Stomach (tissue), 4 donors: ENCODE data around the gene BRD2.

ENCODE experiments used
- POLR2A ChIP-seq, 4 donors: fragments of 450-650 bp; IDR thresholded peaks; one replicate each; pipeline ENCODE4 v1.6.1; 2016; ENCODE audit warnings: antibody characterized with exemption in 4 of 4, control low read depth in 2 of 4, mild to moderate bottlenecking in 1 of 4, moderate library complexity in 1 of 4
- TF ChIP-seq, protein P1 (sequence below), 7 experiments: fragments of 450-650 bp in 4 of 7; fragments of 200-600 bp in 3 of 7; sonication (generic) in 3 of 7; IDR thresholded peaks; one replicate each; pipeline ENCODE4 v1.5.1; 2016 to 2019; ENCODE audit warnings: antibody characterized with exemption in 7 of 7, control low read depth in 2 of 7, mild to moderate bottlenecking in 1 of 7

DNA sequence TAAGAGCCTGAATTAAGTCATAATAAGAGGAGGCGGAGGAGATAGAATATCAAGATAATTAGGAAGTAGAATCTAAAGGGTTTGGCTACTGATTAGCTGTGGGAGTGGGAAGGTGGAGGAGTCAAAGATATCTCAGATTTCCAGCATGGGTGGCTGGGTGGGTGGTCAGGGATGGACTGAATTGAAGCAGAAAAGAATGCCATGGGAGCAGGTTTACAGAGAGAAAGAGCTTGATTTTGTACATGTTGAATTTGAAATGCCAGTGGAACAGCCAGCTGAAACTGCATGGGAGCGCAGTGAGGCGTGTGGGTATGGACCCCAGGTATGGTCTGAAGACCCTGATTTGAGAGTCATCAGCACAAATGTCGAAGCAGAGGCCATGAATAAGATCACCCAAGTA, 14.1 kb upstream of the BRD2 start:
- TF ChIP-seq, protein P1, sequence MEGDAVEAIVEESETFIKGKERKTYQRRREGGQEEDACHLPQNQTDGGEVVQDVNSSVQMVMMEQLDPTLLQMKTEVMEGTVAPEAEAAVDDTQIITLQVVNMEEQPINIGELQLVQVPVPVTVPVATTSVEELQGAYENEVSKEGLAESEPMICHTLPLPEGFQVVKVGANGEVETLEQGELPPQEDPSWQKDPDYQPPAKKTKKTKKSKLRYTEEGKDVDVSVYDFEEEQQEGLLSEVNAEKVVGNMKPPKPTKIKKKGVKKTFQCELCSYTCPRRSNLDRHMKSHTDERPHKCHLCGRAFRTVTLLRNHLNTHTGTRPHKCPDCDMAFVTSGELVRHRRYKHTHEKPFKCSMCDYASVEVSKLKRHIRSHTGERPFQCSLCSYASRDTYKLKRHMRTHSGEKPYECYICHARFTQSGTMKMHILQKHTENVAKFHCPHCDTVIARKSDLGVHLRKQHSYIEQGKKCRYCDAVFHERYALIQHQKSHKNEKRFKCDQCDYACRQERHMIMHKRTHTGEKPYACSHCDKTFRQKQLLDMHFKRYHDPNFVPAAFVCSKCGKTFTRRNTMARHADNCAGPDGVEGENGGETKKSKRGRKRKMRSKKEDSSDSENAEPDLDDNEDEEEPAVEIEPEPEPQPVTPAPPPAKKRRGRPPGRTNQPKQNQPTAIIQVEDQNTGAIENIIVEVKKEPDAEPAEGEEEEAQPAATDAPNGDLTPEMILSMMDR (IDR thresholded peaks at IDR 0.05): no peak
- no peak for TF ChIP-seq POLR2A (IDR thresholded peaks at IDR 0.05)
